Astrocyte (in vitro differentiated cells and primary cell): ENCODE measurements around the gene CHMP6. TPM values are rescaled to one million over a fixed set of nuclear protein-coding genes. Genes with fewer than 3 reads are reported as not detected.

ENCODE experiments used
- DNase-seq: peaks from one replicate; pipeline ENCODE4 v3.0.0-alpha.2; 2010; ENCODE audit warnings: low read depth
- FAIRE-seq: peaks from 2 replicates; lab custom pipeline; 2011; peaks lifted over from hg19 to GRCh38; lab: Jason Lieb, UNC
- H2AFZ ChIP-seq: 2 replicates; pipeline ENCODE4 v1.6.0; 2012; ENCODE audit warnings: low read depth, low read length, inconsistent platforms
- H3K27ac ChIP-seq: 2 replicates; pipeline ENCODE4 v1.5.1; 2011; ENCODE audit warnings: low read depth, low read length, inconsistent platforms
- H3K27me3 ChIP-seq: 2 replicates; pipeline ENCODE4 v1.6.0; 2011; ENCODE audit warnings: low read length, inconsistent platforms; ENCODE audit not compliant: insufficient read depth
- H3K36me3 ChIP-seq: 2 replicates; pipeline ENCODE4 v1.5.1; 2011; ENCODE audit warnings: low read length, inconsistent platforms; ENCODE audit not compliant: insufficient read depth
- H3K4me1 ChIP-seq: 2 replicates; pipeline ENCODE4 v1.5.1; 2011; ENCODE audit warnings: low read length, inconsistent platforms; ENCODE audit not compliant: insufficient read depth
- H3K4me2 ChIP-seq: 2 replicates; pipeline ENCODE4 v1.6.0; 2012; ENCODE audit warnings: low read length, inconsistent platforms
- H3K4me3 ChIP-seq: 2 replicates; pipeline ENCODE4 v1.5.1; 2011; ENCODE audit warnings: low read depth, mild to moderate bottlenecking, low read length, inconsistent platforms; ENCODE audit not compliant: insufficient read depth
- H3K79me2 ChIP-seq: 2 replicates; pipeline ENCODE4 v1.6.0; 2012; ENCODE audit warnings: mild to moderate bottlenecking, low read length, inconsistent platforms; ENCODE audit not compliant: insufficient read depth
- H3K9ac ChIP-seq: 2 replicates; pipeline ENCODE4 v1.6.0; 2012; ENCODE audit warnings: mild to moderate bottlenecking, low read length, inconsistent platforms
- H3K9me3 ChIP-seq: 2 replicates; pipeline ENCODE4 v1.5.1; 2012; ENCODE audit warnings: low read depth, mild to moderate bottlenecking, low read length, inconsistent platforms; ENCODE audit not compliant: insufficient read depth
- H4K20me1 ChIP-seq: 2 replicates; pipeline ENCODE4 v1.6.0; 2012; ENCODE audit warnings: low read length, inconsistent platforms; ENCODE audit not compliant: insufficient read depth
- H3K27ac Mint-ChIP-seq: one replicate; pipeline ENCODE4 v1.8.0; 2021; ENCODE audit warnings: mild to moderate bottlenecking, mixed read lengths; ENCODE audit not compliant: unreplicated experiment
- H3K27me3 Mint-ChIP-seq: one replicate; pipeline ENCODE4 v1.8.0; 2021; ENCODE audit warnings: low read depth, mixed read lengths; ENCODE audit not compliant: unreplicated experiment
- H3K36me3 Mint-ChIP-seq: one replicate; pipeline ENCODE4 v1.8.0; 2021; ENCODE audit warnings: low read depth, mixed read lengths; ENCODE audit not compliant: unreplicated experiment
- H3K4me1 Mint-ChIP-seq: one replicate; pipeline ENCODE4 v1.8.0; 2021; ENCODE audit warnings: low read depth, mixed read lengths; ENCODE audit not compliant: unreplicated experiment
- H3K4me3 Mint-ChIP-seq: one replicate; pipeline ENCODE4 v1.8.0; 2021; ENCODE audit warnings: mild to moderate bottlenecking, moderate library complexity, mixed read lengths; ENCODE audit not compliant: unreplicated experiment
- H3K9me3 Mint-ChIP-seq: one replicate; pipeline ENCODE4 v1.8.0; 2021; ENCODE audit warnings: mild to moderate bottlenecking, mixed read lengths; ENCODE audit not compliant: unreplicated experiment
- CTCF ChIP-seq: IDR thresholded peaks from 2 replicates; pipeline ENCODE4 v1.5.1; 2011; ENCODE audit warnings: low read depth, mild to moderate bottlenecking, inconsistent platforms, low read length, moderate library complexity; ENCODE audit not compliant: insufficient read depth
- EZH2 ChIP-seq: IDR thresholded peaks from 2 replicates; pipeline ENCODE4 v1.6.1; 2012; ENCODE audit warnings: mild to moderate bottlenecking, low read length, inconsistent platforms; ENCODE audit not compliant: insufficient read depth
- total RNA-seq: library from RNA; stranded (reverse); gene quantifications from 2 replicates; pipeline ENCODE4 v1.2.1, GENCODE V29; 2021

The CHMP6 gene
- total RNA-seq, 1 donor from 2014 or later: 19.0 TPM

DNA sequence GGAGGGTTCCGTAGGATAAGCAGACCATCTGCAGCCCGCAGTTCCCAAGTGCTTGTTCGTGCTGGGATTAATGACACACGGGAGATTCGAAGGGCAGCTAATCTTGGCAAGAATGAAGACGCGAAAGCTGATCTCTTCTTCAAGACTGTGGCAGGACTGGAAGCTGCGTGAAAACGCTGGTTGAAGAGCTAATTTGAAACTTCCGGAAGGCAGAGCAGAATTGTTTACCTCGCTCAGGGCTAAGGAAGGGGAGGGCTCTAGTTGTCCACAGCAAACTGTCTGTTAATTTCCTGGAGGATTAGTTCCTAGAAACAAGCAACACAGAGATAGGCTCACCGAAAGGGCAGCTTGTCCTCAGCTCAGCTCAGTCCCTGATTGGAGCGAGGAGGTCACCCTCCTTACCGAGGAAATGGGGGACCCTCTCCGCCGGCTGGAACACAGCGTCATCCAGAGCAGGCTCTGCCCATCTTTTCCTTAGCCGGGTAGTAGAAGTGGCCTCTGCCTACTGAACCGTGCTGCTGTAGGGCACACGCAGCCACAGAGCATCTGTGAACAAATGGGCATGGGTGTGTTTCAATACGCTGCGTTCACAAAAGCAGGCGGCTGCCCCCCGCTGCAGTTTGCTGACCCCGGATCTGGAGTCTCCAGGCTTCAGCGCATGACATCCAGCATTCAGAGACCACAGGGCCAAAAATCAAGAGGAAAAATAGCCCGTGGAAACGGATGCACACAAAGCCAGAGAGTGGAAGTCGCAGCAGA lies 26.6 kb downstream of the CHMP6 start:
- peaks cover 3% of the 10 kb centered on the region for H3K36me3 Mint-ChIP-seq
- peak; percentile 55 for FAIRE-seq

DNA sequence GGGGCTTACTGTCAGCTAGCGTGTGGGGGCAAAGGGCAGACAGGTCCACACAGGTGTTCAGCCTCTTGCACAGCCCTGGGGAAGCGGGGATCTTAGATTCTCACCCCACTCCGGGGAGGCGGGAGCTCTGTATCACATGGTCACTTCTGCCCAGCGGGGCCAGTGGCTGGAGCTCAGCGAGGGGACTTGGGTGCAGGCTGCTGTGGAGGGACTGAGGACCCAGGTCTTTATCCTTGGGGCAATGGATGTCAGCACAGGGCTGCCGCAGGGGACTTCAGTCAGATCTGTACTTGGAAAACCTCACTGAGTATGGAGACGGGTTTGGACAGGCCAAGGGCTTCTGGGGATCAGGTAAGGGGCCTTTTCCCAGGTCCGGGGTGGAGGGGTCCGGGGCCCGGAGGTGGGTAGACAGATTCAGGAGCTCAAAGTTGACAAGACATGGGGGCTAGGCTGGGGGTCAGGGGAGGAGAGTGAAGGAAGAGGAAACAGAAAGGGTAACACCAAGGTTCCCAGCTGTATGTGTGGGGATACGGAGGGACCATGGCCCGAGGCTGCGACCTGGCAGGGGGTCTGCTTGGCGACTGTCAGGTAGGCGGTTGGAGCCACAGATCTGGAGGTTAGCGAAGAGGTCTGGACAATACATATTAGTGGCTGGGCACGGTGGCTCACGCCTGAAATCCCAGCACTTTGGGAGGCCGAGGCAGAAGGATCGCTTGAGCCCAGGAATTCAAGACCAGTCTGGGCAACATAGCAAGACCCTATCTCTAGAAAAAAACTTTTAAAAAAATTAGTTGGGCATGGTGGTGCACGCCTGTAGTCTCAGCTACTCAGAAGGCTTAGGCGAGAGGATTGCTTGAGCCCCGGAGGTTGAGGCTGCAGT lies 28.2 kb downstream of the CHMP6 start:
- H3K4me1 ChIP-seq: peaks cover 16% of the 10 kb centered on the region
- Mint-ChIP-seq H3K36me3 (no peaks in the 10 kb centered on the region), H3K27ac (no peak overlapping the region), H3K4me1 (no peaks in the 10 kb centered on the region), H3K4me3 (no peak overlapping the region), H3K9me3 (peaks cover 9% of the 10 kb centered on the region), H3K27me3 (peaks cover 15% of the 10 kb centered on the region)
- no peaks in the 10 kb centered on the region for H3K79me2 ChIP-seq
- no peaks in the 10 kb centered on the region for H3K9me3 ChIP-seq
- H3K9ac ChIP-seq: no peak overlapping the region
- H3K4me3 ChIP-seq: no peak overlapping the region
- no peak overlapping the region for H2AFZ ChIP-seq
- no peak overlapping the region for H3K27ac ChIP-seq
- FAIRE-seq (no peak), DNase-seq (no peak)
- no peaks in the 10 kb centered on the region for H4K20me1 ChIP-seq
- TF ChIP-seq EZH2: no peak
- TF ChIP-seq CTCF: no peak
- H3K27me3 ChIP-seq: no peaks in the 10 kb centered on the region
- no peak overlapping the region for H3K4me2 ChIP-seq
- no peaks in the 10 kb centered on the region for H3K36me3 ChIP-seq

More for the DNA sequence above, 26.6 kb downstream of the CHMP6 start:
- H3K4me3 Mint-ChIP-seq: peak overlapping the region; percentile 31
- no peaks in the 10 kb centered on the region for H3K27me3 ChIP-seq
- peaks cover 15% of the 10 kb centered on the region for H3K9me3 Mint-ChIP-seq
- no peaks in the 10 kb centered on the region for H3K79me2 ChIP-seq
- H3K4me2 ChIP-seq: peak overlapping the region; percentile 78
- peaks cover 15% of the 10 kb centered on the region for H3K27me3 Mint-ChIP-seq
- H3K4me3 ChIP-seq: peak overlapping the region; percentile 41
- H2AFZ ChIP-seq: peak overlapping the region; percentile 87
- peak overlapping the region; percentile 39 for H3K9ac ChIP-seq
- peak; percentile 44 for DNase-seq
- H3K27ac Mint-ChIP-seq: no peak overlapping the region
- H3K4me1 ChIP-seq: peaks cover 16% of the 10 kb centered on the region
- H3K27ac ChIP-seq: no peak overlapping the region
- H3K9me3 ChIP-seq: no peaks in the 10 kb centered on the region
- no peaks in the 10 kb centered on the region for H4K20me1 ChIP-seq
- H3K4me1 Mint-ChIP-seq: no peaks in the 10 kb centered on the region
- H3K36me3 ChIP-seq: no peaks in the 10 kb centered on the region
- TF ChIP-seq EZH2 (no peak), CTCF (no peak)
